ENCODE data around the gene PDXDC1. TPM values are rescaled to one million over a fixed set of nuclear protein-coding genes. Genes with fewer than 3 reads are reported as not detected.
"Not testable (repeated sequence)": the region's sequence is repeated elsewhere in the genome, so short reads cannot be mapped to it uniquely, and the experiment has no call there.

Gene PDXDC1
- total and polyA plus RNA-seq, 11 donors, result 19.9 to 80.0 (median 68.9) TPM

DNA sequence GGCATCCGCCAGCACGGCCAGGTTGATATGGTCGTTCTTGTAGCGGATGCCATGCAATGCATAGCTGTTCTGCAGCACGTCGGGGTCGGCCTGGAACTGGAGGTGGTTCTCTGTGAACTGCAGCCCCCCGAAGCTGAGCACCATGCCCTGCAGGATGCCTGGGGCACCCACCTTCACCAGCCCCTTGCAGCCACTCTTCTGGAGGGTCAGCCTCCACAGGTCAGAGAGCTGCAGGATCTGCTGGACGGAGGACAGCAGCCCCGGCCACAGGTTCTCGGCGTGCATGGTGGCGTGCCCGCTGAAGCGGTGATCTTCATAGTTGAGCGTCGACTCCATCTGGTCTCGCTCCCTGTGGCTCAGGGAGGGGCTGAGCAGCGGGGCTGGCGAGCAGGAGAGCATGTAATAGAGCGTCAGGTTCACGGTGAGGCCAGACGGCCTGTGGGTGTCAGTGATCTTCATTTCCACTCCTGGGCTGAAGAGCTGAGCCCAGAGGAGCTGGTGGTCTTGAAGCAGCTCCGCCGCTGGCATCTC is 13.9 kb downstream of the PDXDC1 start:
- H3K4me1 ChIP-seq, H3K27ac ChIP-seq, H3K27me3 ChIP-seq, H3K9me3 ChIP-seq, H3K4me3 ChIP-seq: not testable (repeated sequence)
- intact Hi-C loops (cut with DNase I), result loop anchor here in 1 of 10 donors (10.0 kb wide), 1 partner anchor 56 kb away; no protein-coding TSS in a partner anchor
- H3K36me3 ChIP-seq, result peaks cover 0 to 43% (median 7%) of the 10 kb centered on the region in 9 donors
- WGBS, 4 donors, result 92 to 95% (median 94%) methylated on average over 14 to 25 of the region's 25 CpGs
- ATAC-seq (peak in 3 of 4 donors; percentile 5 to 31 (median 20)), DNase-seq (peak in 1 of 5 donors; percentile 58)

DNA sequence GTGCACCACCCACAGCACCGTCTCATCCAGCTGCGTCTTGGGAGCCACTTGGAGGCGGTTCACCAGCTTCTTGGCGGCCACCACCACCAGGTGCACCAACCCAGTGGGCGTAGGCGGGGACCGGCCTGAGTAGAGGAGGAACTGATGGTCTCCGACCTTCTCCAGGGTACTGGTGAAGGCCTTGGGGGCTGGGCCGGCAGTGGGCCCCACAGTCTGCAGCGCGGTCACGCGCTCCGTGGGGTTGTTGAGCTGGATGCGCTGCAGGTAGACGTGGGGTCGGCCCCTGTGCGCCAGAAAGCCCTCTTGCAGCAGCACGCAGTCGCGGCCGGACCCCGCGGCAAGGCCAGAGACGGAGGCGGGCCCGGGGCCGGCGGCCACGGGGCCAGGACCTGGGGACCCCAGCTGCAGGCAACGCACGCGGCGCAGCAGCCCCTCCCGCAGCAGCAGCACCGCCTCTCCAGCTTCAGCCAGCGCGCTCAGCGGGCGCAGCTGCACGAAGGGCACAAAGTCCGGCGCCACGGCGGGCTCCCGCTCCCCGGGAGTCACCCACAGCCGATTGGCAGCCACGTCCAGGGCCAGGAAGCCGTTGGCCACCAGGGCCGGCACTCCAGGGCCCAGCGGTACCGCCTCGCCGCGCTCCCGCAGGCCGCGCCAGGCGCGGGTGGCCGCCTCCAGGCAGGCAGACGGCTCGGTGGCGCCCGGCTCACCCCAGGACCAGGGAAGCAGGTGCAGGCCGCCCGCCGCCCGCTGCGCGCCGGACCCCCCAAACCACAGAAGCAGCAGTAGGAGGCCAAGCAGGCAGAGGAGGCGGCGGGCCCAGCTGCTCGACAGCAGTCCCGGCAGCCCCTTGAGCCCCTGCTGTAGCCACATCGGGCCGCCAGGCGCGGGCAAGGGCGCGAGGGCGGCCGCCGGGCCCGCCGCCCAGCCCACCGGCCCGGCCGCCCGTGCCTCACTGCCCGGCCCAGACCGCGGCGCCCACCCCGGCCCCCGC is 14.8 kb downstream of the PDXDC1 start:
- Histone ChIP-seq H3K36me3 (peaks cover 0 to 41% (median 7%) of the 10 kb centered on the region in 9 donors), H3K9me3 (peaks cover 0 to 11% (median 0%) of the 10 kb centered on the region in 12 donors)
- not testable (repeated sequence) for H3K27me3 ChIP-seq, H3K4me3 ChIP-seq, H3K4me1 ChIP-seq, H3K27ac ChIP-seq
- intact Hi-C loops (cut with DNase I), result loop anchor here in 1 of 10 donors (10.0 kb wide), 1 partner anchor 55 kb away; no protein-coding TSS in a partner anchor
- WGBS, 4 donors, result 66 to 82% (median 79%) methylated on average over 23 to 92 of the region's 98 CpGs
- DNase-seq (peak in 1 of 5 donors; percentile 71), ATAC-seq (peak in 3 of 4 donors; percentile 27 to 62 (median 38))

DNA sequence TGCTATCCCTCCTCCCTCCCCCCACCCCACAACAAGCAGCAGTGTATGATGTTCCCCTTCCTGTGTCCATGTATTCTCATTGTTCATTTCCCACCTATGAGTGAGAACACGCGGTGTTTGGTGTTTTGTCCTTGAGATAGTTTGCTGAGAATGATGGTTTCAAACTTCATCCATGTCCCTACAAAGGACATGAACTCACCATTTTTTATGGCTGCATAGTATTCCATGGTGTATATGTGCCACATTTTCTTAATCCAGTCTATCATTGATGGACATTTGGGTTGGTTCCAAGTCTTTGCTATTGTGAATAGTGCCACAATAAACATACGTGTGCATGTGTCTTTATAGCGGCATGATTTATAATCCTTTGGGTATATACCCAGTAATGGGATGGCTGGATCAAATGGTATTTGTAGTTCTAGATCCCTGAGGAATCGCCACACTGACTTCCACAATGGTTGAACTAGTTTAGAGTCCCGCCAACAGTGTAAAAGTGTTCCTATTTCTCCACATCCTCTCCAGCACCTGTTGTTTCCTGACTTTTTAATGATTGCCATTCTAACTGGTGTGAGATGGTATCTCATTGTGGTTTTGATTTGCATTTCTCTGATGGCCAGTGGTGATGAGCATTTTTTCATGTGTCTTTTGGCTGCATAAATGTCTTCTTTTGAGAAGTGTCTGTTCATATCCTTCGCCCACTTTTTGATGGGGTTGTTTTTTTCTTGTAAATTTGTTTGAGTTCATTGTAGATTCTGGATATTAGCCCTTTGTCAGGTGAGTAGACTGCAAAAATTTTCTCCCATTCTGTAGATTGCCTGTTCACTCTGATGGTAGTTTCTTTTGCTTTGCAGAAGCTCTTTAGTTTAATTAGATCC is 18.7 kb downstream of the PDXDC1 start:
- ATAC-seq; H3K27ac ChIP-seq; intact Hi-C loops (cut with DNase I); H3K27me3 ChIP-seq; H3K4me3 ChIP-seq; H3K4me1 ChIP-seq; DNase-seq: not testable (repeated sequence)
- Histone ChIP-seq H3K36me3 (peaks cover under 1 to 17% (median 5%) of the 10 kb centered on the region in 9 donors), H3K9me3 (peaks cover 0 to 11% (median 0%) of the 10 kb centered on the region in 12 donors)
- WGBS, 4 donors, result 86 to 95% (median 94%) methylated on average over 6 to 7 of the region's 7 CpGs

DNA sequence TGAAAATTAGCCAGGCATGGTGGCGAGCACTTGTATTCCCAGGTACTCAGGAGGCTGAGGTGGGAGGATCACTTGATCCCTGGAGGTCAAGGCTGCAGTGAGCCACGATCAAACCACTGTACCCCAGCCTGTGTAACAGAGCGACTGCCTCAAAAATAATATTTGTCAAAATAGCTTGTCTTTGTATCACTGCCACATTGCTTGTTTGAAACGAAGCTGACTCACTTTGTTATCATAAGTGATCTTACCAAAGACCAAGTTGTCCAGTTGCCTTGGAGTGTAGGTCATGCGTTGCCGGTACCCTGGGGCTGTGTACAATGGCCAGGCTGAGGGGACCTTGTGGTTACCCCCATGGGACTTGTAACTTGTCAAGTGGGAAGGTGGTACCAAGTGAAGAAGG is 21.9 kb downstream of the PDXDC1 start:
- intact Hi-C loops (cut with DNase I); DNase-seq; H3K4me3 ChIP-seq; H3K27me3 ChIP-seq; H3K27ac ChIP-seq; H3K4me1 ChIP-seq: not testable (repeated sequence)
- 92 to 98% (median 95%) methylated on average over 5 to 6 of the region's 6 CpGs for WGBS, 4 donors
- H3K36me3 ChIP-seq, result peaks cover 2 to 37% (median 30%) of the 10 kb centered on the region in 9 donors
- peaks cover 0 to 11% (median 0%) of the 10 kb centered on the region in 12 donors for H3K9me3 ChIP-seq
- peak in 1 of 4 donors; percentile 25 for ATAC-seq

DNA sequence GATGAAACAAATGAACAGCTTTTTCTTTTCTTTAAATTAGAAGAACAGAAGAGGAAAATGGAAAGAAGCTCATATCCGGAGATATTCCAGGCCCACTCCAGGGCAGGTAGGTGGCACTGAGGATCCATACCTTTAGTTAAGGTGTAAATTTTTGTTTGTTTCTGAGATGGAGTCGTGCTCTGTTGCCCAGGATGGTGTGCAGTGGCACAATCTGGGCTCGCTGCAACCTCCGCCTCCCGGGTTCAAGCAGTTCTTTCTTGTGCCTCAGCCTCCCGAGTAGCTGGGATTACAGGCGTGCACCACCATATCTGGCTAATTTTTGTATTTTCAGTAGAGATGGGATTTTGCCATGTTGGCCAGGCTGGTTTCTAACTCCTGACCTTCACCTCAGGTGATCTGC is 23.5 kb downstream of the PDXDC1 start:
- peaks cover 2 to 45% (median 36%) of the 10 kb centered on the region in 9 donors for H3K36me3 ChIP-seq
- H3K4me3 ChIP-seq; intact Hi-C loops (cut with DNase I); H3K4me1 ChIP-seq; H3K27ac ChIP-seq; H3K27me3 ChIP-seq; H3K9me3 ChIP-seq; DNase-seq: not testable (repeated sequence)
- peak in 1 of 4 donors; percentile 22 for ATAC-seq
- WGBS, 4 donors, result 95 to 98% (median 97%) methylated on average over 7 of the region's 7 CpGs

DNA sequence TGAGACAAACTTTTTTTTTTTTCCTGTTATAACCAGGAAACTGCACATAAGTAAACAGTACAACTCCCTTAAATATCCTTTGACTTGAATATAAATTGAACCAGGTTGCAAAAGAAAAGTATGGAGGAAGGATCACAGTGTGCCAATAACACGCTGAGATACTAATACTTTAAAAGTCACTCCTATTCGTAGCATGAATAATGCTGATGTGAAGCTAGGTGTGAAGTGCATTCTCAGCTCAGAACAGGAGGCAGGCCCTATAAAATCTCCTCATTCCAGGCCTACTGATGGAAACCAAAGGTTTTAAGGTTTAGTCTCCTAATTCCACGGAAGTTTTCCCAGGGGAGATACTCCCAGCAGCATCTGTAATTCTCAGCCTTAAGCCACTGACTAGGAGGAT is 25.0 kb downstream of the PDXDC1 start:
- DNase-seq; H3K4me3 ChIP-seq; H3K9me3 ChIP-seq; H3K4me1 ChIP-seq; H3K27me3 ChIP-seq; H3K27ac ChIP-seq; intact Hi-C loops (cut with DNase I): not testable (repeated sequence)
- peaks cover 2 to 60% (median 45%) of the 10 kb centered on the region in 9 donors for H3K36me3 ChIP-seq
- peak in 1 of 4 donors; percentile 7 for ATAC-seq
- WGBS, 4 donors, result 68 to 76% (median 75%) methylated on average over 3 of the region's 3 CpGs

DNA sequence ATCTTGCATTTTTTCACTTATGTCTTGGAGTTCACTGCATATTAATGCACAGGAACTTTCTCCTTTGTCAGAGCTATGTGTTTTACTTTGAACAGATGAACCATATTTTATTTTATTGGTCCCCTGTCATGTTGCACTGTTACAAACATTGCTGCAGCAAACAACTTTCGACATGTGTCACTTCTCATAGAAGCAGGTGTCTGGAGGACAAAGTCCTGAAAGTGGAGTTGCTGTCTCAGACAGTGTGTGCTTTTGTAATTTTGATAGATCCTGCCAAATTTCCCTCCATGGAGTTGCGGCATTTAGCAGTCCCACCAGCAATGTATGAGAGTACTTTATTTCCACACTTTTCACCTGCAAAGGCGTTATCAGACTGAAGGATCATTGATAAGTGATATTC is 27.6 kb downstream of the PDXDC1 start:
- H3K9me3 ChIP-seq; ATAC-seq; H3K27ac ChIP-seq; H3K4me1 ChIP-seq; intact Hi-C loops (cut with DNase I); H3K27me3 ChIP-seq; H3K4me3 ChIP-seq; DNase-seq: not testable (repeated sequence)
- peaks cover 2 to 82% (median 66%) of the 10 kb centered on the region in 9 donors for H3K36me3 ChIP-seq
- WGBS, 4 donors, result 89 to 100% (median 93%) methylated on average over 1 of the region's 3 CpGs

DNA sequence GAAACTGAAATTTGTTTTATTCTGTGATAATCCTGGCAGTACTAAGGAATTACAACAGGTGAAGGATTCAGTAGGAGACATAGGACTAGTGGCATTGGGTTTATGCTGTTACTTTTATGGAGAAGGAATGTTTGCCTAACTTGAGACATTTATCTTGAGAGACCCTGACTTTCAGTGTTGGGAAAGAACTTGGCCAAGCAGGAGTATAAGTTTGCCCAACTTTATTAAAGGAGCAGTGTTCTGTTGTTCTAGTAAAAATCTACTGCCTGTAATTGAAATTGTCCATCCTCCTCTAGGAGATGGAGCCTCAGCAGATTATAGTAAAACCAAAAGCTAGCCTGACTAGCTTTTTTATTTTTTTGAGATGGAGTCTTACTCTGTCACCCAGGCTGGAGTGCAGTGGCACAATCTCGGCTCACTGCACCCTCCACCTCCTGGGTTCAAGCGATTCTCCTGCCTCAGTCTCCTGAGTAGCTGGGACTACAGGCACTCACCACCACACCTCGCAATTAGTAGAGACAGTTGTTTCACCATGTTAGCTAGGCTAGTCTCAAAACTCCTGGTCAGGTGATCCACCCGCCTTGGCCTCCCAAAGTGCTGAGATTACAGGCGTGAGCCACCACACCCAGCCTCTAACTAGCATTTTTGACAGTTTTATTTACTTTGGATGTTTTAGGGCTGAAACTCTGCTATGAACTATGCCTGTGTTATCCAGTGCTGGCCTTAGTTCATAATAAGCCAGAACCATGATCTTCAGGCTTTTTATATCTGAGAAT is 30.7 kb downstream of the PDXDC1 start:
- ATAC-seq, result peak in 3 of 4 donors; percentile 14 to 65 (median 41)
- H3K27ac ChIP-seq; H3K9me3 ChIP-seq; H3K4me3 ChIP-seq; H3K27me3 ChIP-seq; intact Hi-C loops (cut with DNase I); DNase-seq; H3K4me1 ChIP-seq: not testable (repeated sequence)
- WGBS, 4 donors, result 77 to 96% (median 85%) methylated on average over 5 of the region's 5 CpGs
- H3K36me3 ChIP-seq, result peaks cover 0 to 87% (median 66%) of the 10 kb centered on the region in 9 donors

DNA sequence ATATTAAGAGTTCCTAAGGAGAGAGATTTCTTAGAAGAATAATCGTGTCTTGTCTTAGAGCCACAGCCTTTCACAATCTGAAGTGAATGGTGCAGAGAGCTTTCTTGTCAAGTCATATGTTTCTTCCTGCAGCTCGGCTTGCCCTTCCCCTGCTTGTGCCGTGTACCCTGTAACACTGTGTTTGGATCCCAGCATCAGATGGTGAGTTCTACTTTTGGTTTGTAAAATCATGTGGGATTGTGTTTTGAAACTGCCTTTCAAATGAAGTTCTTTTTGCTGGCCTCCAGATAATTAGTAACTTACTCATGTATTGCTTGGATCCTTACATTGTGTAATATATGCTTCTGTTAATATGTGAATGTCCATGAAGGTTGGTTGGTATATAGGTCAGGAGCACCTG is 33.8 kb downstream of the PDXDC1 start:
- H3K9me3 ChIP-seq; ATAC-seq; intact Hi-C loops (cut with DNase I); H3K27me3 ChIP-seq; H3K27ac ChIP-seq; H3K4me1 ChIP-seq; DNase-seq; H3K4me3 ChIP-seq: not testable (repeated sequence)
- 88 to 97% (median 94%) methylated on average over 3 of the region's 3 CpGs for WGBS, 4 donors
- H3K36me3 ChIP-seq, result peaks cover 0 to 86% (median 65%) of the 10 kb centered on the region in 9 donors

All from heart left ventricle (tissue), 16 donors.